GM18505 (cell line): Measurements from ENCODE around the gene SF1.
"Not testable (repeated sequence)": the region's sequence is repeated elsewhere in the genome, so short reads cannot be mapped to it uniquely, and the experiment has no call there.

Experiments used
- ATAC-seq: cut with Tn5 transposase; IDR thresholded peaks from one replicate; pipeline ENCODE4 v1.9.1; 2021; ENCODE audit not compliant: unreplicated experiment
- POLR2A ChIP-seq: IDR thresholded peaks from 4 replicates; pipeline ENCODE4 v1.6.1; 2011; ENCODE audit warnings: borderline replicate concordance; ENCODE audit not compliant: insufficient read depth, insufficient read length; ENCODE audit errors: extremely low read depth

The SF1 gene, protein sequence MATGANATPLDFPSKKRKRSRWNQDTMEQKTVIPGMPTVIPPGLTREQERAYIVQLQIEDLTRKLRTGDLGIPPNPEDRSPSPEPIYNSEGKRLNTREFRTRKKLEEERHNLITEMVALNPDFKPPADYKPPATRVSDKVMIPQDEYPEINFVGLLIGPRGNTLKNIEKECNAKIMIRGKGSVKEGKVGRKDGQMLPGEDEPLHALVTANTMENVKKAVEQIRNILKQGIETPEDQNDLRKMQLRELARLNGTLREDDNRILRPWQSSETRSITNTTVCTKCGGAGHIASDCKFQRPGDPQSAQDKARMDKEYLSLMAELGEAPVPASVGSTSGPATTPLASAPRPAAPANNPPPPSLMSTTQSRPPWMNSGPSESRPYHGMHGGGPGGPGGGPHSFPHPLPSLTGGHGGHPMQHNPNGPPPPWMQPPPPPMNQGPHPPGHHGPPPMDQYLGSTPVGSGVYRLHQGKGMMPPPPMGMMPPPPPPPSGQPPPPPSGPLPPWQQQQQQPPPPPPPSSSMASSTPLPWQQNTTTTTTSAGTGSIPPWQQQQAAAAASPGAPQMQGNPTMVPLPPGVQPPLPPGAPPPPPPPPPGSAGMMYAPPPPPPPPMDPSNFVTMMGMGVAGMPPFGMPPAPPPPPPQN

DNA sequence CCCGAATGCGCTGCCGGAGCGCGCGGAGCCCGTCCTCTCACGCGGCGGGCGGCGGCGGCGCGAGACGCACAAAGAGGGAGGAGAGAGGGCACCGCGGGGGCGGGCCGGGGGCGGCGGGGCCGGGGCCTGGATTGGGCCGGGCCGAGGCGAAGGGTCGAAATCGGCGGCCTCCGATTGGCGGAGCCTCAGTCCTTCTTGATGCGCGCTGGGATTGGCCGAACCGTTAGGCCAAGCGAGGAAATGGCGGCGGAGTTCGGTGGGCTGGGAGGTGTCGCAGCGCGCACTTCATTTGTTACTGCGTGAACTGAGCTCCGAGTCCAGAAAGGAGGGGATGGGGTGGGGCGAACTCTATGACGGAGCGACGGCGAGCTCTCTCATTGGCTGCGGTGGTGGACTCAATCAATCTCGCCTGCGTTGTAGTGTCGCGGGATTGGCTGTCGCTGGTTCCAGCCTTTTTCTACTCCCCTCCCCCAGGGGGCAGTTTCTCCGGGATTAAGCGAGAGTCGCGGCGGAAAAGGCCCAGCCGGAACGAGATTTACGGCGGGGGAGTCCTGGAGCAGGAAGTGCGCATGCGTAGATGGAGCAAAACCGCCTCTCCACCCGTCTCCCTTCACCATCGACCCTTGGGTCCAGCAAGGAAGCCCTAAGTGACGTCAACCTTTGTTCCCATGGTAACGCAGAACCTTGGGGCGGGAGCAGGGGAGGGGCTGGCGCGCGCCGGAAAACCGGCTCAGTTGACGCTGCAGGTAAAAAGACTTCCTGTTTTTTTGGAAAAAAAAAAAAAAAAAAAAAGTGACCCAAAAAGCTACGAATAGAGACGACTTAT lies at the start of gene SF1:
Gene SF1 (minus strand): TSS at position 70 of the 826 bp plus-strand sequence. CDS start 150 bp downstream, outside the sequence.
- peak; percentile 66 for ATAC-seq
- TF ChIP-seq POLR2A = peak; percentile 80

DNA sequence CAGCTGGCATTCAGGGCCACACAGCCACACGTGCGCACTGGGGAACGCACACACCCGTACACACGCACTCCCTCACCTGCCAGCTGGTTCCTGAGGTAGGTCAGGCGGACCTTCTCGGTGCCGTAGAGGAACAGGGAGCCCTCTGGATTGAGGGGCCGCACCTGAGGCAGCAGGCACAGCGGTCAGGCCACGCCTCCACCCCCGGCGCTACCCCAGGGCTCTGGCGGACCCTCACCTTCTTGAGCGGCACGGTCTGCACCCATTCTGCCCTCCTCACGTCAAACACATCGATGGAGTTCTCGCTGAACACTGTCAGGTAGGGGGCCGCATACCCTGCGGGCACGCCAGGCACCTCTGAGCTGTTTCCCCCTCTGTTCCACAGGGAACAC lies 49.1 kb upstream of the SF1 start:
- no peak for ATAC-seq
- no peak for TF ChIP-seq POLR2A

DNA sequence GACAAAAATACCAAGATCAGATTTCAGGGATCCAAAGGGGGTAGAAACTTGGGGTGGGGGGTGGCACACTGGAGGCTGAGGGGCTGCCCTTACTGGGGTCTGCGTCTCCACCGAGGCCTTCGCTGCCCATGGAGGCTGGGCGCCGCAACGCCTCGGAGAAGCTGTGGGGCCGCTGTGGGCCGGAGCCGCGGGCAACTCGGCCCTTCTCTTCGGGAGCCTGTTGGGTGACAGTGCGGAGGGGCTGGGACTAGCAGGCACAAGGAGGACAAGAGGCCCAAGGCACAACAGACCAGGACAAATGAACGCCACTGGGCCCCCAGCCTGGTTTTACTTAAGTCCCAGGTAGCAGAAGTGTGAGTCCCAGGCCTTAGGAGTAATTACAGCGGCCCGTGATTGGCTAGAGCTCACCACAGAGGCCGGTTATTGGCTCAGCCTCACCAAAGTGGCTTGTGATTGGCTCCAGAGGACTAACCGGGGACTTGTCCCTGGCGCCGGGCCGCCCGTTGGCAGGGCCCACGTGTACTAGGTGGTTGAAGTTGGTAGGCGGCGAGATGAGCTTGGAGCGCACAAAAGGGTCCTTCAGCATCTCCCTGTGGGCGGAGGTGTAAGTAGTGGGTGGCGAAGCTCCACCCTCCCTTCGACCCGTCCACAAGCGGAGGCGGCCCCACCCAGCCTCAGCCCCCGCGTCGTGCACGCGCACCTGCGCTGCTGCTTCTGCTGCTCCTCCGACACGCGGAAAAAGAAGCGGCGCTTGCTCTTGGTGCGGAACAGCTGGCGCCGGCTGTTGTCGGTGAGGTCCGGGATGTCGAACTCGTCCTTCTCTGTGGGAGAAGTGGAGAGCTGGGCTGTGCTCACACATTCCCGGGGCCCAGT lies 48.5 kb upstream of the SF1 start:
- no peak for ATAC-seq
- TF ChIP-seq POLR2A = no peak

DNA sequence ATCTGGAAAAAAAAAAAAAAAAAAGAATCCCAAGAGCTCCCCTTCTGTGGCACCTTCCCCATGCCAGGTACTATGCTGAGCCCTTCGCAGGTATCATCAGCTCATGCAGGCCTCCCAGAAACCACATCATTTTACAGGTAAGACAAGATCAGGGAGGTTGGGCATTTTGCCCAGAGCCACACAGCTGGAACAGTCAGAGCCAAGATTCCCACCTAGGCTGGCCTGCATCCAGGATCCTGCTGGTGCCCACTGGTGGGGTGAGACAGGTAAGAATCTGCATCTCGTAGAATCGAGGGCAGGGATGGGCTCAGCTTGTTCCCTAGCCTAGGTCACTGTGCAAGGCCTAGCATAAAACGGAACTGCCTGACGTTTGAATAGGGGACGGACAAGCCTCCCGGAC lies 47.7 kb upstream of the SF1 start:
- no peak for ATAC-seq
- no peak for TF ChIP-seq POLR2A

DNA sequence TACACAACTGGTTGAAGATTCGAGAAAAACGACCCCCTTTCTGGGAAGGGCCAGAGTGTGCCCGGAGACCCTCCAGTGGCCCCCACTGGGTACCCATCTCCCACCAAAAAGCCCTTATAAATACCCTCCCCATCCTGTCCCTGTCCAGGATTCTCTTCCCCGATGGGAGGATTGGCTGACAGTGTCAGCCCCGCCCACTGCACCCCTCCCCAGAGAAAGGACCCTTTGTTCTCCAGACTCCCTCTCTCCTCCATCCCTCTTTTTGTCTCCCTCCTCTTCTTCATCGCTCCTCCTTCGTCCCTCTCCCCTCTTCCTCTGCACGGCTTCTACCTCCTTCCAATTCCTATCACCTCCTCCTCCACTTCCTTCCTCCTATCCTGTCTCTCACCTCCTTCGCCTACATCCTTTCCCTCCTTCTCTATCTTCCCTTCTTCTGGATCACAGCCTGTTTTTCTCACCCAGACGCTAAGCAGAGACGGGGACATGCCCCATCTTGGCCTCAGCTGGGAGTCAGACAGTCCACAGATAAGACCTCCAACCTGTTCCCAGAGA lies 45.3 kb upstream of the SF1 start:
- no peak for ATAC-seq
- TF ChIP-seq POLR2A = no peak

DNA sequence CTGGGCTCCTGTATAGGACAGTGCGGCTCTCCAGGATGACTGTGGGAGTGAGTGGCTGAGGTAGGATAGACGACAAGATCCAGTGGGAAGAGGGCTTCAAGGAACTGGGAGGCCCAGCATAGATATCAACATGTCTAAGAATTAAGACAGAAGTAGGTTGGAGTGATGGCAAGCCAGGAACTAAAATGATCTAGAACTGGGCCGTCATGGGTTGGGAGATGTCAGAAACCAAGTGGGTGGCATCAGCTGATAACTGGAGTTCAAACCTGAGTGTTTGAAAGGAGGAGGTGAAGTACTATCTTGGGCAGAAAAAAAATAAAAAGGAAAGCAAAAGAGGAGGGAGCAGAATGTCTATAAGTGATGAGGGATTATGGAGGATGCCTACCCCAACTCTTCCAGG lies 39.1 kb upstream of the SF1 start:
- no peak for TF ChIP-seq POLR2A
- ATAC-seq = no peak

DNA sequence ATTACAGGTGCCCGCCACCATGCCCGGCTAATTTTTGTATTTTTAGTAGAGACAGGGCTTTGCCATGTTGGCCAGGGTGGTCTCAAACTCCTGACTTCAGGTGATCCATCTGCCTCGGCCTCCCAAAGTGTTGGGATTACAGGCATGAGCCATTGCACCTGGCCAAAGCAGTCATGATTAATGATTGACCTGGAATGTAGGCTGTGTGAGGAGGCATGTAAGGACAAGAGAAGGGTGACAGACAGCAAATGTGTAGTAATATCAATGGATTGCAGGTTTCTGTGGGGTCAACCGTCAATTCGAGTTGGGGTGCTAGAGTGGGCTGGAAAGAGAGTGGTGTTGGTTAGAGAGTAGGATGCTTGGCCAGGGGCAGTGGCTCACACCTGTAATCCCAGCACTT lies 37.1 kb upstream of the SF1 start:
- not testable (repeated sequence) for ATAC-seq

DNA sequence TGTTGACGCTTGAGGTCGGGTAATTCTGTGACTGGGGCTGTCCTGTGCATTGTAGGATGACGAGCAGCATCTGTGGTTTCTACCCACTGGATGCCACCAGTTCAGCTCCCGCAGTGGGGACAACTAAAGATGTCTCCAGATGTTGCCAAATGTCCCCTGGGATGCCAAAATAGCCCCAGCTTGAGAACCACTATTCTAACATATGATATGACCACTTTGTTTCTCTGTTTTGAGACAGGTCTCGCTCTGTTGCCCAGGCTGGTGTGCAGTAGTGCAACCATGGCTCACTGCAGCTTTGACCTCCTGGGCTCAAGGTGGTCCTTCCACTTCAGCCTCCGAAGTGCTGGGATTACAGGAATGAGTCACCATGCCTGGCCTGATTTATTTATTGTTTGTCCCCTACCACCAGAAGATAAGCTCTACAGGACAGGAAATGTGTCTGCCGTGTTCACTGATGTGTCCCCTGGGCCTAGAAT lies 36.4 kb upstream of the SF1 start:
- peak; percentile 44 for ATAC-seq
- no peak for TF ChIP-seq POLR2A

DNA sequence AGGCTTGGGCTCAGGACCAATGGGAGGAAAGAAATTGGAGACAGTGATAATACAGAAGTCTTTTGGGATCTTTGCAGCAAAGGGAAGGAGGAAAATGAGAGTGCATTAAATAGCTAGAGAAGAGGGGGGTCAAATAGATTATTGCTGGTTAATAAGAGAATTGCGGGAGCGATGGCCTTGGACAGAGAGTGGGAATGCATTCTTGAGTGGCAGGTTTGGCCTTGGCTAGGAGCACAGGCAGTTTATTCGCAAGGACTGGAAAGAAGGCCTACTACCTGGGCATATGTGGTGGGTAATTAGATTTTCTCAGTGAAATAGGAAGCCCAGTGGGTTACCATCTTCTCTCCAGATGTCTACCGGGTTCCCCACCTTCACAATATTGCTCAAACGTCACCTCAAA lies 35.5 kb upstream of the SF1 start:
- ATAC-seq = no peak
- no peak for TF ChIP-seq POLR2A

DNA sequence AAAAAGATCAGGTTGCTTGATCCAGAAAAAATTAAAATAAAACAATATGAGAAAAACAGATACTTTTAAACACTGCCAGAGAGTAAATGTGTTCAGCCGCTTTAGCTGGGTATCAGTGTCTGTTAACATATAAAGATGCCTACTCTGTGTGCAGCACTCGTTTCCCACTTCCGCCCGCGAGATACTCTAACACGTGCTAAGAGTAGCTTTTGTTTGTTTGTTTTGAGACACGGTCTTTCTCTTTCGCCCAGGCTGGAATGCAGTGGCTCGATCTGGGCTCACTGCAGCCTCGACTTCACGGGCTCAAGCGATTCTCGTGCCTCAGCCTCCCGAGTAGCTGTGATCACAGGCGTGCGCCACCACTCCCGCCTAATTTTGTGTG lies 32.5 kb upstream of the SF1 start:
- no peak for TF ChIP-seq POLR2A
- ATAC-seq = no peak

DNA sequence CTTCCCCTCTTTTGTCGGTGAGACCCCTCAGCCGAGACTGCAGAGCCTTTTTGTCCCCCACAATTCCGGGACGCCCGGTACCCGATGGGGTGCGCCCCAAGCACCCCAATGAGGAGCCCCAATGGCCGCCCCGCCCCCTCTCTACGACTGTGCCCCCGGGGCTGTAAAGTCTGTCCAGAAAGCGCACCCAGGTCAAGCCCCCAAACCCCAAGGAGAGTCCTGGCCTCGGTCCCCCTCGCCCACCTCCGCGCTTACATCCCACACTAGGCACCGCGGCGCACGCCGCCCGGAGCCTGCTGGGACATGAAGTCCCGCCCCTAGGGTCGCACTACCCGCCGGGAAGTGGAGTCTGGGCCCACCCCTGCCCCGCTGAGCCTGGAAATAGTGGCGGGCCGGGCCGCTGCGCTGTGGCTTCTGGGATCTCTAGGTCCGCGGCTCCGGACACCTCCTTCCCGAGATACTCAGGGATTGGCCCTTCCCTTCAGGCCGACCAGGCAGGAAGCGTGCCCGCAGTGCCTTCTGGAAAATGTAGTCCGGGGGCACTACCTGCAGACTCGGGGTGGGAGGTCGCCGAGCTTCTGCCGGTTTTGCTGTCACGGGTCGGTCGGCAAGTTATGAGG lies 32.0 kb upstream of the SF1 start, which contains the start of gene MEN1:
Gene MEN1 (minus strand): TSS at position 281 of the 620 bp plus-strand sequence. CDS start 442 bp downstream, outside the sequence.
- TF ChIP-seq POLR2A = peak; percentile 69
- peak; percentile 54 for ATAC-seq

DNA sequence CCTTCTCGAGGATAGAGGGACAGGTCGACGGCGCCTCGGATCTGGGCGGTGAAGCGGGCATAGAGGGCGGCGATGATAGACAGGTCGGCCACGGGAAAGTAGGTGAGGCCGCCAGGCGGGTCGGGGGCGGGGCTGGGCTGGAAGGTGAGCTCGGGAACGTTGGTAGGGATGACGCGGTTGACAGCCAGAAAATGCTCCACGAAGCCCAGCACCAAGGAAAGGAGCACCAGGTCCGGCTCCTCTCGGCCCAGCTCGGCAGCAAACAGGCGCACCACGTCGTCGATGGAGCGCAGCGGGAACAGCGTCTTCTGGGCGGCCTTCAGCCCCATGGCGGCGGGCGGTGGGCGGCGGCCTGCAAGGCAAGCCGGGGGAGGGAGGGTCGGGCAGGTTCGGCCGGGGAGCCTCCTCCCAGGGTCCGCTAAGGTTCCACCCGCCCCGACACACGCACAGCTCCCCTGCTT lies 31.5 kb upstream of the SF1 start:
- ATAC-seq = peak; percentile 4
- TF ChIP-seq POLR2A = no peak

DNA sequence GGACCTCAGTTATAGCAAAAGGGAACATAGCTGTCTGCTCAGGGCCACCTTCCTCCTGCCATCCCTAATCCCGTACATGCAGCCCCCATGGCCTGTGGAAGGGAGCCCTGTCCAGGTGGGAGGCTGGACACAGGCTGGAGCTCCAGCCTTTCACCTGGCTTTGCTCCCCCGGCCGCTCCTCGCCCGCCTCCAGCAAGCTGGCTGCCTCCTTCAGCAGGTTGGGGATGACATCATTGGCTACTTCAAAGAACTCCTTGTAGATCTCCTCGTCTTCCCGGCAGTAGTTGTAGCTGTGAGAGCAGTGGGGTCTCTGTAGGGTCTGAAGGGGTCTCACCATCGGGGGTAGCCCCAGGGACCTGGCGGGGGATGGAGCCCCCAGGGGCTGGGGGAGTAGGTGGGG lies 27.1 kb upstream of the SF1 start:
- no peak for ATAC-seq
- no peak for TF ChIP-seq POLR2A
